Activated effector memory CD4-positive, alpha-beta T cell treated with Interleukin-2 at 50 U/mL for 16 hours (primary cell): Measurements from ENCODE around the gene RPGRIP1.
"Not testable (repeated sequence)": the region's sequence is repeated elsewhere in the genome, so short reads cannot be mapped to it uniquely, and the experiment has no call there.

Experiments used
- DNase-seq: peaks from one replicate; pipeline ENCODE4 v3.0.0-alpha.2; 2020

RPGRIP1 gene

GRCh38 chr14:21279783-21280182, at the start of gene RPGRIP1:
Gene RPGRIP1, plus strand, starts transcription at chr14:21280083. Its CDS starts 7,894 bp downstream, at chr14:21287977.
- no peak for DNase-seq

DNA sequence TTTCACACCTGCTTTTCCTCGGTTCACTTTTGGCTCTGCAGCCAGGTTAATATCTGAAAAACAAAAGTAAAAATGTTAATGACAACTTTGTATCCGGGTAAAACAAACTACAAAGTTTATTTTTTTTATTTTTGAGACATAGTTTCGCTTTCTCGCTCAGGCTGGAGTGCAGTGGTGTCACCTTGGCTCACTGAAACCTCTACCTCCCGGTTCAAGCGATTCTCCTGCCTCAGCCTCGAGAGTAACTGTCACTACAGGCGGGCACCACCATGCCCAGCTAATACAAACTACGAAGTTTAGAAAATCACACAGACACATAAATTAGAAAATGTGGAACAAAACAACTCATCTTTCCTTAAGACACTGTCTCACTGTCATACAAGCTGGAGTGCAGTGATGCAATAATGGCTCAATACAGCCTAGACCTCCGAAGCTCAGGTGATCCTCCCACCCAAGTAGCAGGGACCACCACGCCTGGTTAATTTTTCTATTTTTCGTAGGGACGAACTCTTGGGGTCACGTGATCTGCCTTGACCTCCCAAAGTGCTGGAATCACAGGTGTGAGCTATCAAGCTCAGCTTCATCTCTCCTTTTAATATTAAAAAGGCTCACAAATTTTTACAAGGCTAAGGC, 48.7 kb upstream of the RPGRIP1 start:
- no peak for DNase-seq

GRCh38 chr14:21233457-21234076, 46.3 kb upstream of the RPGRIP1 start:
- no peak for DNase-seq

GRCh38 chr14:21234112-21234511, 45.8 kb upstream of the RPGRIP1 start:
- DNase-seq: no peak

GRCh38 chr14:21236948-21237797, 42.7 kb upstream of the RPGRIP1 start:
- DNase-seq: no peak

DNA sequence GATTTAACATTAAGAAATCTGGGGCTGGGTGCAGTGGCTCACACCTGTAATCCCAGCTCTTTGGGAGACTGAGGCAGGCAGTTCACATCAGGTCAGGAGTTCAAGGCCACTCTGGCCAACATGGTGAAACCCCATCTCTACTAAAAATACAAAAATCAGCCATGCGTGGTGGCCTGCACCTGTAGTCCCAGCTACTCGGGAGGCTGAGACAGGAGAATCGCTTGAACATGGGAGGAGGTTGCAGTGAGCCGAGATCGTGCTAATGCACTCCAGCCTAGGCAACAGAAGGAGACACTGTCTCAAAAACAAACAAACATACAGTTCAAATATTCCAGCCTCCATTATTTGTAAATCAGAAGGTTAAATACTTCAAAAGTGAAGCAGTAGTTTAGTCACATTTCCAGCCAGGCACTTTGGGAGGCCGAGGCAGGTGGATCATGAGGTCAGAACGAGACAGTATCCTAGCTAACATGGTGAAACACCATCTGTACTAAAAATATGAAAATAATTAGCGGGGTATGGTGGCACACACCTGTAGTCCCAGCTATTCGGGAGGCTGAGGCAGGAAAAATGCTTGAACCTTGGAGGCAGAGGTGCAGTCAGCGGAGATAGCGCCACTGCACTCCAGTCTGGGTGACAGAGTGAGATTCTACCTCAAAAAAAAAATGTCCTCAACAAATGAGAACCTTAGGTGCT, 40.9 kb upstream of the RPGRIP1 start:
- no peak for DNase-seq

DNA sequence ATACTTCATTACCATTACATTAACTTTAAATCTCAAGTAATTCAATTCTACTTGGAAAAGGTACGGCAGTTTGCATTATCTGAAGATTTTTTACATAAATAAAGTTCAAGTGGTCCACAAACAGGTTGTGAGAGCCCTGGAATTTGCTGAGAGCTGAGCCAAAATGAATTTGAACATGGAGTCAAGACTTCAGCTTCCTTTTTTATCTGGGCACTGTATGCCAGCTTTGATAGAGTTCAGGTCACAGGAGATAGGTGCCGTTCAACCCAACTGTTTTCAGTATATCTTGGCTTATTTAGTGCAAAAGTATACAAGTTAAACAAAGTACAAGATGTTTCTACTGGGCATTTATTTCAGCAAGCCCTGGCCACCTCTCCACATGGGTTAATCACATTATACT, 39.5 kb upstream of the RPGRIP1 start:
- DNase-seq: no peak

- DNase-seq: no peak
These were observed 38.6 kb upstream of the RPGRIP1 start for GRCh38 chr14:21241218-21241819.

GRCh38 chr14:21244544-21244943, 35.3 kb upstream of the RPGRIP1 start:
- DNase-seq: no peak

- DNase-seq: no peak
These were observed 34.1 kb upstream of the RPGRIP1 start for GRCh38 chr14:21245813-21246212.

- DNase-seq: no peak
These were observed 31.5 kb upstream of the RPGRIP1 start for GRCh38 chr14:21248338-21248737.

- DNase-seq: no peak
These were observed 31.0 kb upstream of the RPGRIP1 start for GRCh38 chr14:21248739-21249411.

DNA sequence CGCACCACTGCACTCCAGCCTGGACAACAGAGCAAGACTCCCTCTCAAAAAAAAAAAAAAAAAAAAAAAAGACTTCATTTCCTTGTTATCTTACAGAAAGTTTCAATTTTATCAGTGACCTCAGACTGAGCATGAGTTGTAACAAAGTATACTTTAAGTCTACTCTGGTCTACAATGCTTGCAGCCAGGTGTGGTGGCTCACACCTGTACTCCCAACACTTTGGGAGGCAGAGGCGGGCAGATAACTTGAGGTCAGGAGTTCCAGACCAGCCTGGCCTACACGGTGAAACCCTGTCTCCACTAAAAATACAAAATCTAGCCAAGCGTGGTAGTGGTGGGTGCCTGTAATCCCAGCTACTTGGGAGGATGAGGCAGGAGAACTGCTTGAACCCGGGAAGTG, 28.7 kb upstream of the RPGRIP1 start:
- no peak for DNase-seq

GRCh38 chr14:21252149-21252548, 27.7 kb upstream of the RPGRIP1 start:
- DNase-seq: no peak

DNA sequence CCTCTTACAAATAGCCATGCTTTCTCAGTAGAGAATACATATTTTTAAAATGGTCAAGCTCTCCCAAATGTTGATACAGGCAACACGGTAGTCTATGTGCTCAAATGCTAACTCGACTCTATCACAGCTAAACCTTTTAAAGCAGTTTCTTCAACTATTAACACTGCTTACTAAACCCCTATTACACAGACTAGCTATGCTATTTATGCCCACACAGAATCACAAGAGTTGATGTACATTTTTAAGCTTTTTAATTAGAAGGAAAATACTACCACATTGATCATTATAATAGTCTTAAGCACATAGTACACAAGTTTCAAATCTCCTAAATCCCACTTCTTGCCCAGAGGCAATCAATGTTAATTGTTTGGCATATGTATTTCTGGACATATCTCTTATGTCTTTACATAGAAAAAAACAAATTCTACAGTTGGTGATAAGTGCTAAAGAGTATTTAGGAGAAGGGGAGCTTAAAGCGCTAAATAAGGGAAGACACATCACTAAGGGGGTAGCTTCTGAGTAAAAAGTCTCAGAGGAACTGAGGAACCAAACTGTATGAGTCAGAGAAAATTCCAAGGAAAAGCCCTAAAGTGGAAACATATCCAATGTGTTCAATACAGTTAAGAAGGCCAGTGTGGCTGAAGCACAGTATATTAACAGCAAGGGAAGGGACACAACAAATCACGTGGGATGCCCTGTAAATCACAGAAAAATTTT, 24.3 kb upstream of the RPGRIP1 start:
- DNase-seq: no peak

DNA sequence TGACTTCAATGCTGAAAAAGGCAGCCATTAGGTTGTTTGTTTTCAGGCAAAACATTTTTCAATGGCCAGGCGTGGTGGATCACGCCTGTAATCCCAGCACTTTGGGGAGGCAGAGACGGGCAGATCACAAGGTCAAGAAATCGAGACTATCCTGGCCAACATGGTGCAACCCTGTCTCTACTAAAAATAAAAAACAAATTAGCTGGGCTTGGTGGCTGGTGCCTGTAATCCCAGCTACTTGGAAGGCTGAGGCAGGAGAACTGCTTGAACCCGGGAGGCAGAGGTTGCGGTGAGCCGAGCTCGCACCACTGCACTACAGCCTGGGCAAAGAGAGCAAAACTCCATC, 23.8 kb upstream of the RPGRIP1 start:
- not testable (repeated sequence) for DNase-seq

DNA sequence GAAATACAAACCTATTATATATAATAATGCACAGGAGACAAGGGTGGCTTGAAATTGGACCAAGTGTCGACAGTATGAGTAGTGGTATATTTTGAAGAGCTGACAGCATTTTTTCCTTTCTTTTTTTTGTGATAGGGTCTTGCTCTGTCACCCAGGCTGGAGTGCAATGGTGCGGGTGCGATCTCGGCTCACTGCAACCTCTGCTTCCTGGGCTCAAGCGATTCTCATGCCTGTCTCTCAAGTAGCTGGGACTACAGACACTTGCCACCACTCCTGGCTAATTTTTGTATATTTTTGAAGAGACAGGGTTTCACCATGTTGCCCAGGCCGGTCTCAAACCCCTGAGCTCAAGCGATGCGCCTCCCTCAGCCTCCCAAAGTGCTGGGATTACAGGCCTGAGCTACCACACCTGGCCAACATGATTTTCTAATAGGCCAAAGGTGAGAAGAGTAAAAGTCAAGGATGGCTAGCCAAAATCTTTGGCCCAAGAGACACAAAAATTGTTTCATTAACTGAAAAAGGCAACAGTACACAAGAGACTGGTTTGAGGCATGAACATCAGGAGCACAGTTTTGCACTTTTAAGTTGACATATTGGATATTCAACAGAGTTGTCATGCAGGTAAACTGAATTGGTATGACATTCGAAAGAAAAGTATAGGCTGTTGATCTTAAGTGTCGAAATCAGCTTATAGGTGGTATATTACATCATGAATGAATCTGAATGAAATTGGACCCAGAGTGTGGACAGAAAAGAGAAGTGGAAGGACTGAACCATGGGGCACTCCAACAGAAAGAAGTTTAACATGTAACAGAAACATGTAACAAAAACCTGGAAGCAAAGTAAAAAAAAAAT, 23.1 kb upstream of the RPGRIP1 start:
- DNase-seq: no peak

DNA sequence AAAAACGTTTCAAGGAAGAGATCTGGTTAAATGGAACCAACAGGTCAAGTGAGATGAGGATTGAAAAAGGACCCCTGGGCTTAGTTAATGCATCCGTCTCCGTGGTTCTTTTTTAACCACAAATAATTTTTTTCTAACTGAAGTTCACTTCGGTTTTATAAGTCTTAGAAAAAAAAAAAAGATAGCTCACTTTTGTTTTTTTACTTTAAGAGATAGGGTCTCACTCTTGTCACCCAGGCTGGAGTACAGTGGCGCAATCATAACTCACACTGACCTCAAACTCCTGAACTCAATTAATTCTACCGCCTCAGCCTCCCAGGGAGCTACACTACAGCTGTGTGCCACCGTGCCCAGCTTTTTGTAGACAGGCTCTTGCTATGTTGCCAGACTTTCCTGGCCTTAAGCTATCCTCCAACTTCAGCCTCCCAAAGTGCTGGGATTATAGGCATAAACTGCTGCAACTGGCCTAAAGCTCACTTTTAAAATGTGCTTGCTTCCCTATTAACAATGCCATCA, 22.4 kb upstream of the RPGRIP1 start:
- DNase-seq: no peak

DNA sequence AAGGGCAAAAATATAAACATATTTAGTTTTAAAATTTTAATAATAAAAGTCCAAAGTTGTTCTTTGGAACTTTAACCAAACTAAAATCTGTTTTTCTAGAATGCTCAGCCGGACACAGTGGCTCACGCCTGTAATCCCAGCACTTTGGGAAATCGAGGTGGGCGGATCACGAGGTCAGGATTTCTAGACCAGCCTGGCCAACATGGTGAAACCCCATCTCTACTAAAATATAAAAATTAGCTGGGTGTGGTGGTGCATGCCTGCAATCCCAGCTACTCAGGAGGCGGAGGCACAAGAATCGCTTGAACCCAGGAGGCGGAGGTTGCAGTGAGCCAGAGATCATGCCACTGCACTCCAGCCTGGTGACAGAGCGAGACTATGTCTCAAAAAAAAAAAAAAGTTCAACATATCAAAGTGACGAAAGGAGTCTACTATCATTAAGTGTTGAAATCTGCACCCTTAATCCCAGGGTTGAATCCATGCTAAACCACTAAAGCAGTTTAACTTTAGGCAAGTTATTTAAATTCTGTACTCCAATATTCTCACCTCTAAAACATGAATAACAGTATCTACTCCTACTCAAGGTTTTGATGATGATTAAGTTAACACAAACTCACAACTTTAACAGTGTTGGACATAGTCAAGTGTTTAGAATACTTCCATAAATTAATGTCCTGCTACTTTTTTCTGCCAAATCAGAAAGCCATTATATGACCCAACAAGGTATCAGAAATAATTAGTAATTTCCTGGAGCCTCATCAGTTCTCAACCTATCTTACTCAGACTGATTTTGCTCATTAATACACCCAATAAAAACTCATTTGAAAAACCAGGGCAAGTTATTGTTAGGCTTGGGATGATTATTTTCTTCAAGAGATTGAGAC, 21.6 kb upstream of the RPGRIP1 start:
- no peak for DNase-seq
